ENCODE measurements around the gene CCDC24.

CCDC24 gene

GRCh38 chr1:43976890-43977289, 14.5 kb upstream of the CCDC24 start:
- Histone ChIP-seq H3K4me3 (replicated peaks; ENCODE audit: low read depth, low read length) (no peak overlapping the region), H3K36me3 (ENCODE audit: control insufficient read depth, insufficient read depth, low read length) (peaks cover 15% of the 10 kb centered on the region)
- TF ChIP-seq CTCF (IDR thresholded peaks at IDR 0.05; ENCODE audit: insufficient read depth, low read length, poor library complexity, severe bottlenecking) = no peak

GRCh38 chr1:43977376-43978263, 13.8 kb upstream of the CCDC24 start:
- Histone ChIP-seq H3K36me3 (ENCODE audit: control insufficient read depth, insufficient read depth, low read length) (peaks cover 15% of the 10 kb centered on the region), H3K27me3 (replicated peaks; ENCODE audit: control insufficient read depth, insufficient read depth, low read length) (no peaks in the 10 kb centered on the region), H3K4me3 (replicated peaks; ENCODE audit: low read depth, low read length) (no peak overlapping the region)
- no peak for DNase-seq (ENCODE audit: extremely low read depth, insufficient read length)
- no peak for TF ChIP-seq CTCF (IDR thresholded peaks at IDR 0.05; ENCODE audit: insufficient read depth, low read length, poor library complexity, severe bottlenecking)

More at GRCh38 chr1:43976890-43977289, 14.5 kb upstream of the CCDC24 start:
- H3K27me3 ChIP-seq (replicated peaks; ENCODE audit: control insufficient read depth, insufficient read depth, low read length) = no peaks in the 10 kb centered on the region
- DNase-seq (ENCODE audit: extremely low read depth, insufficient read length) = no peak

GRCh38 chr1:43978264-43978550, 13.2 kb upstream of the CCDC24 start:
- no peak for DNase-seq (ENCODE audit: extremely low read depth, insufficient read length)
- Histone ChIP-seq H3K27me3 (replicated peaks; ENCODE audit: control insufficient read depth, insufficient read depth, low read length) (no peaks in the 10 kb centered on the region), H3K4me3 (replicated peaks; ENCODE audit: low read depth, low read length) (peak overlapping the region; percentile 70), H3K36me3 (ENCODE audit: control insufficient read depth, insufficient read depth, low read length) (peaks cover 15% of the 10 kb centered on the region)
- TF ChIP-seq CTCF (IDR thresholded peaks at IDR 0.05; ENCODE audit: insufficient read depth, low read length, poor library complexity, severe bottlenecking) = no peak

- Histone ChIP-seq H3K27me3 (replicated peaks; ENCODE audit: control insufficient read depth, insufficient read depth, low read length) (no peaks in the 10 kb centered on the region), H3K36me3 (ENCODE audit: control insufficient read depth, insufficient read depth, low read length) (peaks cover 15% of the 10 kb centered on the region), H3K4me3 (replicated peaks; ENCODE audit: low read depth, low read length) (peak within 1 kb of the TSS; percentile 70)
- DNase-seq (ENCODE audit: extremely low read depth, insufficient read length) = peak; percentile 64
- TF ChIP-seq CTCF (IDR thresholded peaks at IDR 0.05; ENCODE audit: insufficient read depth, low read length, poor library complexity, severe bottlenecking) = no peak
Observed at GRCh38 chr1:43978551-43979260, 12.7 kb upstream of the CCDC24 start, which contains the start of gene B4GALT2. TSS of gene B4GALT2 (plus strand) at chr1:43979210. CDS start at chr1:43981161, 1,951 bp downstream.

GRCh38 chr1:43979261-43979527, 12.2 kb upstream of the CCDC24 start:
- DNase-seq (ENCODE audit: extremely low read depth, insufficient read length) = no peak
- peaks cover 15% of the 10 kb centered on the region for H3K36me3 ChIP-seq (ENCODE audit: control insufficient read depth, insufficient read depth, low read length)
- peak overlapping the region; percentile 70 for H3K4me3 ChIP-seq (replicated peaks; ENCODE audit: low read depth, low read length)
- no peaks in the 10 kb centered on the region for H3K27me3 ChIP-seq (replicated peaks; ENCODE audit: control insufficient read depth, insufficient read depth, low read length)
- TF ChIP-seq CTCF (IDR thresholded peaks at IDR 0.05; ENCODE audit: insufficient read depth, low read length, poor library complexity, severe bottlenecking) = no peak

Data from GM06990 (cell line).